K562 (cell line): ENCODE measurements around the gene STAM2.

ENCODE experiments used
- MTF1 ChIP-seq: fragments of 250-450 bp; sonication (Bioruptor Pico); IDR thresholded peaks from 2 replicates; pipeline ENCODE4 v1.9.0; 2021; ENCODE audit warnings: moderate library complexity, mild to moderate bottlenecking, inconsistent platforms, borderline replicate concordance
- SIN3B ChIP-seq: fragments of 450-650 bp; IDR thresholded peaks from 2 replicates; pipeline ENCODE4 v1.6.1; 2017; ENCODE audit warnings: low read depth, mild to moderate bottlenecking, moderate library complexity
- SMARCB1 ChIP-seq: IDR thresholded peaks from 2 replicates; pipeline ENCODE4 v1.6.1; 2011; ENCODE audit warnings: improper control_type of control experiment, low read depth; ENCODE audit not compliant: insufficient read length
- ZNF77 ChIP-seq: fragments of 250-450 bp; sonication (Bioruptor Pico); IDR thresholded peaks from 2 replicates; pipeline ENCODE4 v1.5.0; 2020
- TF ChIP-seq, protein P1 (sequence below), 3 experiments: IDR thresholded peaks in 2 of 3; conservative IDR thresholded peaks in 1 of 3; 2 replicates each; pipeline ENCODE4 v1.5.1; 2011 to 2012; ENCODE audit warnings: low read length in 3 of 3, mild to moderate bottlenecking in 3 of 3, control low read depth in 2 of 3, improper control_type of control experiment in 1 of 3, inconsistent platforms in 1 of 3, low read depth in 1 of 3, mixed read lengths in 1 of 3, moderate library complexity in 1 of 3; ENCODE audit not compliant: insufficient read depth in 2 of 3
- TF ChIP-seq, protein P2 (sequence below), 2 experiments: fragments of 150-350 bp in 1 of 2; IDR thresholded peaks; 2 replicates each; pipeline ENCODE4 v1.6.1; 2012 to 2016; ENCODE audit warnings: low read depth in 2 of 2, low read length in 2 of 2, mild to moderate bottlenecking in 1 of 2, moderate library complexity in 1 of 2
- TF ChIP-seq, protein P3 (sequence below): fragments of 250-450 bp; sonication (Bioruptor Pico); IDR thresholded peaks from 2 replicates; pipeline ENCODE4 v1.4.0; 2020
- TF ChIP-seq, protein P4 (sequence below): sonication (generic); formaldehyde crosslinking; IDR thresholded peaks from 2 replicates; pipeline ENCODE4 v1.4.0; 2020; ENCODE audit warnings: mild to moderate bottlenecking, missing genetic modification reagents
- TF ChIP-seq, protein P5 (sequence below): sonication (generic); formaldehyde crosslinking; IDR thresholded peaks from 2 replicates; pipeline ENCODE4 v1.5.0; 2020; ENCODE audit warnings: missing genetic modification reagents

DNA sequence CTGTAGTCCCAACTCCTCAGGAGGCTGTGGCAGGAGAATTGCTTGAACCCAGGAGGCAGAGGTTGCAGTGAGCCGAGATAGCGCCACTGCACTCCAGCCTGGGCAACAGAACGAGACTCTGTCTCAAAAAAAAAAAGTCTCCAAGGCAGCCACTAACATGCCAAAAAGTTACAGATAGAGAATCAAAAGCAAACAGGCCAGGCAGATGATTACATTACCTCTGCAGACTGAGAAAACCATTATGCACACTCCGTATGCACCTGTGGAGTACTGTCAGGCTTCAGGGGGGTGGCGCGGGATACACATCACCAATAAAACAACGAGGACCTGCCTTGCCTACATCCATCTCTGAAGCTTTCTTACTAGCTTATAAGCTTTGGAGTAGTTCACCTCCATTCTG lies 10.3 kb downstream of the STAM2 start:
- TF ChIP-seq, protein P1, sequence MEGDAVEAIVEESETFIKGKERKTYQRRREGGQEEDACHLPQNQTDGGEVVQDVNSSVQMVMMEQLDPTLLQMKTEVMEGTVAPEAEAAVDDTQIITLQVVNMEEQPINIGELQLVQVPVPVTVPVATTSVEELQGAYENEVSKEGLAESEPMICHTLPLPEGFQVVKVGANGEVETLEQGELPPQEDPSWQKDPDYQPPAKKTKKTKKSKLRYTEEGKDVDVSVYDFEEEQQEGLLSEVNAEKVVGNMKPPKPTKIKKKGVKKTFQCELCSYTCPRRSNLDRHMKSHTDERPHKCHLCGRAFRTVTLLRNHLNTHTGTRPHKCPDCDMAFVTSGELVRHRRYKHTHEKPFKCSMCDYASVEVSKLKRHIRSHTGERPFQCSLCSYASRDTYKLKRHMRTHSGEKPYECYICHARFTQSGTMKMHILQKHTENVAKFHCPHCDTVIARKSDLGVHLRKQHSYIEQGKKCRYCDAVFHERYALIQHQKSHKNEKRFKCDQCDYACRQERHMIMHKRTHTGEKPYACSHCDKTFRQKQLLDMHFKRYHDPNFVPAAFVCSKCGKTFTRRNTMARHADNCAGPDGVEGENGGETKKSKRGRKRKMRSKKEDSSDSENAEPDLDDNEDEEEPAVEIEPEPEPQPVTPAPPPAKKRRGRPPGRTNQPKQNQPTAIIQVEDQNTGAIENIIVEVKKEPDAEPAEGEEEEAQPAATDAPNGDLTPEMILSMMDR (IDR thresholded peaks at IDR 0.05 in 2 of 3, conservative IDR thresholded peaks at IDR 0.05 in 1 of 3; ENCODE audit: insufficient read depth in 2 of 3, low read depth in 1 of 3, low read length in 3 of 3) = no peak
- no peak for TF ChIP-seq SIN3B
- no peak for TF ChIP-seq ZNF77 (CRISPR knock-in tag)
- no peak for TF ChIP-seq SMARCB1
- TF ChIP-seq, protein P2, sequence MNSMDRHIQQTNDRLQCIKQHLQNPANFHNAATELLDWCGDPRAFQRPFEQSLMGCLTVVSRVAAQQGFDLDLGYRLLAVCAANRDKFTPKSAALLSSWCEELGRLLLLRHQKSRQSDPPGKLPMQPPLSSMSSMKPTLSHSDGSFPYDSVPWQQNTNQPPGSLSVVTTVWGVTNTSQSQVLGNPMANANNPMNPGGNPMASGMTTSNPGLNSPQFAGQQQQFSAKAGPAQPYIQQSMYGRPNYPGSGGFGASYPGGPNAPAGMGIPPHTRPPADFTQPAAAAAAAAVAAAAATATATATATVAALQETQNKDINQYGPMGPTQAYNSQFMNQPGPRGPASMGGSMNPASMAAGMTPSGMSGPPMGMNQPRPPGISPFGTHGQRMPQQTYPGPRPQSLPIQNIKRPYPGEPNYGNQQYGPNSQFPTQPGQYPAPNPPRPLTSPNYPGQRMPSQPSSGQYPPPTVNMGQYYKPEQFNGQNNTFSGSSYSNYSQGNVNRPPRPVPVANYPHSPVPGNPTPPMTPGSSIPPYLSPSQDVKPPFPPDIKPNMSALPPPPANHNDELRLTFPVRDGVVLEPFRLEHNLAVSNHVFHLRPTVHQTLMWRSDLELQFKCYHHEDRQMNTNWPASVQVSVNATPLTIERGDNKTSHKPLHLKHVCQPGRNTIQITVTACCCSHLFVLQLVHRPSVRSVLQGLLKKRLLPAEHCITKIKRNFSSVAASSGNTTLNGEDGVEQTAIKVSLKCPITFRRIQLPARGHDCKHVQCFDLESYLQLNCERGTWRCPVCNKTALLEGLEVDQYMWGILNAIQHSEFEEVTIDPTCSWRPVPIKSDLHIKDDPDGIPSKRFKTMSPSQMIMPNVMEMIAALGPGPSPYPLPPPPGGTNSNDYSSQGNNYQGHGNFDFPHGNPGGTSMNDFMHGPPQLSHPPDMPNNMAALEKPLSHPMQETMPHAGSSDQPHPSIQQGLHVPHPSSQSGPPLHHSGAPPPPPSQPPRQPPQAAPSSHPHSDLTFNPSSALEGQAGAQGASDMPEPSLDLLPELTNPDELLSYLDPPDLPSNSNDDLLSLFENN (IDR thresholded peaks at IDR 0.05; ENCODE audit: low read depth in 2 of 2, low read length in 2 of 2) = no peak
- TF ChIP-seq, protein P3, sequence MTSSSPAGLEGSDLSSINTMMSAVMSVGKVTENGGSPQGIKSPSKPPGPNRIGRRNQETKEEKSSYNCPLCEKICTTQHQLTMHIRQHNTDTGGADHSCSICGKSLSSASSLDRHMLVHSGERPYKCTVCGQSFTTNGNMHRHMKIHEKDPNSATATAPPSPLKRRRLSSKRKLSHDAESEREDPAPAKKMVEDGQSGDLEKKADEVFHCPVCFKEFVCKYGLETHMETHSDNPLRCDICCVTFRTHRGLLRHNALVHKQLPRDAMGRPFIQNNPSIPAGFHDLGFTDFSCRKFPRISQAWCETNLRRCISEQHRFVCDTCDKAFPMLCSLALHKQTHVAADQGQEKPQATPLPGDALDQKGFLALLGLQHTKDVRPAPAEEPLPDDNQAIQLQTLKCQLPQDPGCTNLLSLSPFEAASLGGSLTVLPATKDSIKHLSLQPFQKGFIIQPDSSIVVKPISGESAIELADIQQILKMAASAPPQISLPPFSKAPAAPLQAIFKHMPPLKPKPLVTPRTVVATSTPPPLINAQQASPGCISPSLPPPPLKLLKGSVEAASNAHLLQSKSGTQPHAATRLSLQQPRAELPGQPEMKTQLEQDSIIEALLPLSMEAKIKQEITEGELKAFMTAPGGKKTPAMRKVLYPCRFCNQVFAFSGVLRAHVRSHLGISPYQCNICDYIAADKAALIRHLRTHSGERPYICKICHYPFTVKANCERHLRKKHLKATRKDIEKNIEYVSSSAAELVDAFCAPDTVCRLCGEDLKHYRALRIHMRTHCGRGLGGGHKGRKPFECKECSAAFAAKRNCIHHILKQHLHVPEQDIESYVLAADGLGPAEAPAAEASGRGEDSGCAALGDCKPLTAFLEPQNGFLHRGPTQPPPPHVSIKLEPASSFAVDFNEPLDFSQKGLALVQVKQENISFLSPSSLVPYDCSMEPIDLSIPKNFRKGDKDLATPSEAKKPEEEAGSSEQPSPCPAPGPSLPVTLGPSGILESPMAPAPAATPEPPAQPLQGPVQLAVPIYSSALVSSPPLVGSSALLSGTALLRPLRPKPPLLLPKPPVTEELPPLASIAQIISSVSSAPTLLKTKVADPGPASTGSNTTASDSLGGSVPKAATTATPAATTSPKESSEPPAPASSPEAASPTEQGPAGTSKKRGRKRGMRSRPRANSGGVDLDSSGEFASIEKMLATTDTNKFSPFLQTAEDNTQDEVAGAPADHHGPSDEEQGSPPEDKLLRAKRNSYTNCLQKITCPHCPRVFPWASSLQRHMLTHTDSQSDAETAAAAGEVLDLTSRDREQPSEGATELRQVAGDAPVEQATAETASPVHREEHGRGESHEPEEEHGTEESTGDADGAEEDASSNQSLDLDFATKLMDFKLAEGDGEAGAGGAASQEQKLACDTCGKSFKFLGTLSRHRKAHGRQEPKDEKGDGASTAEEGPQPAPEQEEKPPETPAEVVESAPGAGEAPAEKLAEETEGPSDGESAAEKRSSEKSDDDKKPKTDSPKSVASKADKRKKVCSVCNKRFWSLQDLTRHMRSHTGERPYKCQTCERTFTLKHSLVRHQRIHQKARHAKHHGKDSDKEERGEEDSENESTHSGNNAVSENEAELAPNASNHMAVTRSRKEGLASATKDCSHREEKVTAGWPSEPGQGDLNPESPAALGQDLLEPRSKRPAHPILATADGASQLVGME (CRISPR knock-in tag) = no peak
- TF ChIP-seq, protein P4, sequence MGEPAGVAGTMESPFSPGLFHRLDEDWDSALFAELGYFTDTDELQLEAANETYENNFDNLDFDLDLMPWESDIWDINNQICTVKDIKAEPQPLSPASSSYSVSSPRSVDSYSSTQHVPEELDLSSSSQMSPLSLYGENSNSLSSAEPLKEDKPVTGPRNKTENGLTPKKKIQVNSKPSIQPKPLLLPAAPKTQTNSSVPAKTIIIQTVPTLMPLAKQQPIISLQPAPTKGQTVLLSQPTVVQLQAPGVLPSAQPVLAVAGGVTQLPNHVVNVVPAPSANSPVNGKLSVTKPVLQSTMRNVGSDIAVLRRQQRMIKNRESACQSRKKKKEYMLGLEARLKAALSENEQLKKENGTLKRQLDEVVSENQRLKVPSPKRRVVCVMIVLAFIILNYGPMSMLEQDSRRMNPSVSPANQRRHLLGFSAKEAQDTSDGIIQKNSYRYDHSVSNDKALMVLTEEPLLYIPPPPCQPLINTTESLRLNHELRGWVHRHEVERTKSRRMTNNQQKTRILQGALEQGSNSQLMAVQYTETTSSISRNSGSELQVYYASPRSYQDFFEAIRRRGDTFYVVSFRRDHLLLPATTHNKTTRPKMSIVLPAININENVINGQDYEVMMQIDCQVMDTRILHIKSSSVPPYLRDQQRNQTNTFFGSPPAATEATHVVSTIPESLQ = no peak
- no peak for TF ChIP-seq MTF1 (CRISPR knock-in tag)
- TF ChIP-seq, protein P5, sequence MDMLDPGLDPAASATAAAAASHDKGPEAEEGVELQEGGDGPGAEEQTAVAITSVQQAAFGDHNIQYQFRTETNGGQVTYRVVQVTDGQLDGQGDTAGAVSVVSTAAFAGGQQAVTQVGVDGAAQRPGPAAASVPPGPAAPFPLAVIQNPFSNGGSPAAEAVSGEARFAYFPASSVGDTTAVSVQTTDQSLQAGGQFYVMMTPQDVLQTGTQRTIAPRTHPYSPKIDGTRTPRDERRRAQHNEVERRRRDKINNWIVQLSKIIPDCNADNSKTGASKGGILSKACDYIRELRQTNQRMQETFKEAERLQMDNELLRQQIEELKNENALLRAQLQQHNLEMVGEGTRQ = no peak
